ENCODE data around the gene CUX1.

DNA sequence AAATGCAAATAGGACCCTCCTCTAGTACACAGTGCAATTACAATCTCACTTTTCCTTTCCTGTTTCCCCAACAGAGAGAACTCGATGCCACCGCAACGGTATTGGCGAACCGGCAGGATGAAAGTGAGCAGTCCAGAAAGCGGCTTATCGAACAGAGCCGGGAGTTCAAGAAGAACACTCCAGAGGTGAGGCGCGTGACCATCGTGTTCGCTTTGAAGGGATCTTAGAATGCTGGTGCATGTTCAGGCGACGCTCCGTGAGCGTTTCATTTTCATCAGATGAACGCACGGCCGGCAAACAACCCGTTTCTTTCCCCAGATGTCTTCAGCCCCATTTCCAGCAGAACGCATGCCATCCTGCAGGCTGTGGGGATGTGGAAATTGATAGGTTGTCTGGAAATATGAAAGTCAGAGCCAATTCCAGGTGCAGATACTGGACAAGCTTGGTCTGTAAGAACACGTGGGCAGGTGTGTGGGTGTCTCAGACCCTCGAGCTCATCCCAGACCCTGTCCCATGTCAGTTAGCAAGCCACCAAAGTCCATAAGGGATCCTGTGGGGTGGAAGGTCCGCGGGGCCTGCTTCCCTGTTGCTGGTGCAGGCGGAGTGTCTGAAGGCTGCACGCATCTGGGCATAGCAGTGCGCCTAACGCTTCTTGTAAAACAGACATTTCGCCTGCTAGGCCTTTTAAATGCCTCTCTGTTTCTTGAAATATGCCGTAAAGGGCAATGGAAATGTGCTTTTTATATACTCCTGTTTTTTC, 98.8 kb downstream of the CUX1 start:
- TF ChIP-seq, protein P1, sequence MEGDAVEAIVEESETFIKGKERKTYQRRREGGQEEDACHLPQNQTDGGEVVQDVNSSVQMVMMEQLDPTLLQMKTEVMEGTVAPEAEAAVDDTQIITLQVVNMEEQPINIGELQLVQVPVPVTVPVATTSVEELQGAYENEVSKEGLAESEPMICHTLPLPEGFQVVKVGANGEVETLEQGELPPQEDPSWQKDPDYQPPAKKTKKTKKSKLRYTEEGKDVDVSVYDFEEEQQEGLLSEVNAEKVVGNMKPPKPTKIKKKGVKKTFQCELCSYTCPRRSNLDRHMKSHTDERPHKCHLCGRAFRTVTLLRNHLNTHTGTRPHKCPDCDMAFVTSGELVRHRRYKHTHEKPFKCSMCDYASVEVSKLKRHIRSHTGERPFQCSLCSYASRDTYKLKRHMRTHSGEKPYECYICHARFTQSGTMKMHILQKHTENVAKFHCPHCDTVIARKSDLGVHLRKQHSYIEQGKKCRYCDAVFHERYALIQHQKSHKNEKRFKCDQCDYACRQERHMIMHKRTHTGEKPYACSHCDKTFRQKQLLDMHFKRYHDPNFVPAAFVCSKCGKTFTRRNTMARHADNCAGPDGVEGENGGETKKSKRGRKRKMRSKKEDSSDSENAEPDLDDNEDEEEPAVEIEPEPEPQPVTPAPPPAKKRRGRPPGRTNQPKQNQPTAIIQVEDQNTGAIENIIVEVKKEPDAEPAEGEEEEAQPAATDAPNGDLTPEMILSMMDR (IDR thresholded peaks at IDR 0.05), result no peak
- no peak for TF ChIP-seq POLR2A (IDR thresholded peaks at IDR 0.05)

Data from body of pancreas (tissue), 4 donors.